ENCODE data around the gene SLC9A8. TPM values are rescaled to one million over a fixed set of nuclear protein-coding genes. Genes with fewer than 3 reads are reported as not detected.

SLC9A8 gene
- total and polyA plus RNA-seq, 5 experiments from 2014 or later: 4.7 to 29.3 (median 9.0) TPM

GRCh38 chr20:49823152-49823847 is 10.7 kb downstream of the SLC9A8 start:
- H3K27ac Mint-ChIP-seq: peak overlapping the region; percentile 30 to 92 (median 84)
- H3K4me3 Mint-ChIP-seq: peak overlapping the region; percentile 20 to 75 (median 62)
- H3K36me3 Mint-ChIP-seq: peaks cover 12 to 66% (median 20%) of the 10 kb centered on the region in 3 donors
- peak; percentile 94 for ATAC-seq
- H3K9me3 Mint-ChIP-seq: peaks cover 0 to 2% (median 0%) of the 10 kb centered on the region in 9 donors
- H3K4me1 Mint-ChIP-seq: peaks cover 20 to 57% (median 45%) of the 10 kb centered on the region in 4 donors
- DNase-seq: peak in 5 of 10 donors; percentile 7 to 74 (median 34)
- H3K27me3 Mint-ChIP-seq: no peaks in the 10 kb centered on the region
- POLR2A ChIA-PET: interaction anchor here (1.0 to 2.3 kb wide), 4 partner anchors 11 to 112 kb away, joined by 3 to 14 read pairs (median 6); partner anchors contain the start of genes B4GALT5 and SLC9A8

- Mint-ChIP-seq H3K27me3 (no peaks in the 10 kb centered on the region), H3K27ac (peak overlapping the region; percentile 30 to 92 (median 84)), H3K4me3 (peak overlapping the region in 8 of 10 donors; percentile 51 to 75 (median 64)), H3K36me3 (peaks cover 11 to 62% (median 14%) of the 10 kb centered on the region in 3 donors), H3K9me3 (peaks cover 0 to 2% (median 0%) of the 10 kb centered on the region in 9 donors), H3K4me1 (peaks cover 20 to 52% (median 44%) of the 10 kb centered on the region in 4 donors)
- POLR2A ChIA-PET: interaction anchor here (1.0 to 2.3 kb wide), 4 partner anchors 12 to 111 kb away, joined by 3 to 14 read pairs (median 6); partner anchors contain the start of genes B4GALT5 and SLC9A8
- DNase-seq (no peak), ATAC-seq (no peak)
Measured at GRCh38 chr20:49824206-49824605, 11.6 kb downstream of the SLC9A8 start.

GRCh38 chr20:49825521-49826033 is 12.9 kb downstream of the SLC9A8 start:
- no peak for ATAC-seq
- DNase-seq: no peak
- Mint-ChIP-seq H3K9me3 (peaks cover 0 to 2% (median 0%) of the 10 kb centered on the region in 9 donors), H3K27me3 (no peaks in the 10 kb centered on the region), H3K4me3 (no peak overlapping the region), H3K27ac (peak overlapping the region in 9 of 10 donors; percentile 10 to 91 (median 48)), H3K4me1 (peaks cover 20 to 51% (median 40%) of the 10 kb centered on the region in 4 donors), H3K36me3 (peaks cover 8 to 66% (median 11%) of the 10 kb centered on the region in 3 donors)
- POLR2A ChIA-PET: interaction anchor here (1.7 kb wide), 1 partner anchor 13 kb away, joined by 6 read pairs; the partner anchor contains the start of gene SLC9A8

- H3K27me3 Mint-ChIP-seq: no peaks in the 10 kb centered on the region
- no peak overlapping the region for H3K4me3 Mint-ChIP-seq
- H3K36me3 Mint-ChIP-seq: peaks cover 8 to 74% (median 10%) of the 10 kb centered on the region in 3 donors
- H3K4me1 Mint-ChIP-seq: peaks cover 6 to 16% (median 11%) of the 10 kb centered on the region in 4 donors
- ATAC-seq: no peak
- POLR2A ChIA-PET: interaction anchor here (0.5 to 0.7 kb wide), 2 partner anchors 889 to 1112 kb away, joined by 3 read pairs; no protein-coding TSS in a partner anchor
- H3K27ac Mint-ChIP-seq: peak overlapping the region in 4 of 10 donors; percentile 12 to 84 (median 59)
- no peaks in the 10 kb centered on the region for H3K9me3 Mint-ChIP-seq
- no peak for DNase-seq
Measured at GRCh38 chr20:49831022-49831769, 18.6 kb downstream of the SLC9A8 start.

GRCh38 chr20:49831770-49832631 is 19.4 kb downstream of the SLC9A8 start:
- POLR2A ChIA-PET: interaction anchor here (0.5 to 0.7 kb wide), 2 partner anchors 888 to 1113 kb away, joined by 3 read pairs; no protein-coding TSS in a partner anchor
- Mint-ChIP-seq H3K36me3 (peaks cover 8 to 76% (median 11%) of the 10 kb centered on the region in 3 donors), H3K4me1 (peaks cover 9 to 15% (median 12%) of the 10 kb centered on the region in 4 donors), H3K9me3 (no peaks in the 10 kb centered on the region), H3K27ac (peak overlapping the region in 4 of 10 donors; percentile 31 to 84 (median 54)), H3K27me3 (no peaks in the 10 kb centered on the region), H3K4me3 (no peak overlapping the region)
- ATAC-seq (no peak), DNase-seq (no peak)

GRCh38 chr20:49832632-49833327 is 20.2 kb downstream of the SLC9A8 start:
- POLR2A ChIA-PET: no interaction called here
- Mint-ChIP-seq H3K4me1 (peaks cover 12 to 15% (median 13%) of the 10 kb centered on the region in 4 donors), H3K27ac (peak overlapping the region in 3 of 10 donors; percentile 38 to 84 (median 56)), H3K36me3 (peaks cover 8 to 71% (median 11%) of the 10 kb centered on the region in 3 donors), H3K4me3 (no peak overlapping the region), H3K27me3 (no peaks in the 10 kb centered on the region), H3K9me3 (no peaks in the 10 kb centered on the region)
- ATAC-seq: no peak
- no peak for DNase-seq

- POLR2A ChIA-PET: interaction anchor here (0.7 kb wide), 1 partner anchor 16 kb away, joined by 3 read pairs; no protein-coding TSS in a partner anchor
- Mint-ChIP-seq H3K4me1 (peaks cover 13 to 15% (median 14%) of the 10 kb centered on the region in 4 donors), H3K27me3 (no peaks in the 10 kb centered on the region), H3K36me3 (peaks cover 8 to 71% (median 11%) of the 10 kb centered on the region in 3 donors), H3K4me3 (no peak overlapping the region), H3K9me3 (no peaks in the 10 kb centered on the region), H3K27ac (peak overlapping the region in 1 of 10 donors; percentile 38)
- no peak for ATAC-seq
- no peak for DNase-seq
Measured at GRCh38 chr20:49833483-49833882, 20.9 kb downstream of the SLC9A8 start.

- H3K27me3 Mint-ChIP-seq: no peaks in the 10 kb centered on the region
- no peak overlapping the region for H3K4me3 Mint-ChIP-seq
- peaks cover 5 to 73% (median 6%) of the 10 kb centered on the region in 3 donors for H3K36me3 Mint-ChIP-seq
Measured at GRCh38 chr20:49835031-49835430, 22.4 kb downstream of the SLC9A8 start.

GRCh38 chr20:49838546-49838945 is 25.9 kb downstream of the SLC9A8 start:
- Mint-ChIP-seq H3K27me3 (no peaks in the 10 kb centered on the region), H3K4me3 (no peak overlapping the region), H3K27ac (peak overlapping the region in 1 of 10 donors; percentile 46), H3K4me1 (peaks cover 2 to 10% (median 10%) of the 10 kb centered on the region in 4 donors), H3K9me3 (peaks cover 0 to 2% (median 0%) of the 10 kb centered on the region in 9 donors), H3K36me3 (peaks cover 5 to 62% (median 12%) of the 10 kb centered on the region in 3 donors)
- POLR2A ChIA-PET: no interaction called here
- no peak for DNase-seq
- no peak for ATAC-seq

More at GRCh38 chr20:49835031-49835430, 22.4 kb downstream of the SLC9A8 start:
- Mint-ChIP-seq H3K27ac (peak overlapping the region in 1 of 10 donors; percentile 39), H3K9me3 (no peaks in the 10 kb centered on the region), H3K4me1 (peaks cover 13 to 16% (median 14%) of the 10 kb centered on the region in 4 donors)
- no peak for ATAC-seq
- DNase-seq: no peak
- POLR2A ChIA-PET: no interaction called here

GRCh38 chr20:49843139-49843538 is 30.5 kb downstream of the SLC9A8 start:
- Mint-ChIP-seq H3K4me3 (no peak overlapping the region), H3K4me1 (peaks cover 0 to 13% (median 7%) of the 10 kb centered on the region in 4 donors), H3K9me3 (peaks cover 0 to 2% (median 0%) of the 10 kb centered on the region in 9 donors), H3K27me3 (no peaks in the 10 kb centered on the region), H3K36me3 (peaks cover 0 to 55% (median 6%) of the 10 kb centered on the region in 3 donors), H3K27ac (peak overlapping the region in 3 of 10 donors; percentile 41 to 49 (median 42))
- no peak for ATAC-seq
- DNase-seq: no peak
- POLR2A ChIA-PET: no interaction called here

Data from naive thymus-derived CD8-positive, alpha-beta T cell (primary cell).